Natural killer cell (primary cell): ENCODE data around the gene TACC2. TPM values are rescaled to one million over a fixed set of nuclear protein-coding genes. Genes with fewer than 3 reads are reported as not detected.

Experiments used
- ATAC-seq, 3 donors: fragments of 150-1000 bp in 2 of 3; fragments of 200-7000 bp in 1 of 3; cut with Tn5 transposase; 1 replicate in 1 of 3; 2 replicates in 2 of 3; pipeline ENCODE4 v1.10.0; 2021; ENCODE audit warnings: mild to moderate bottlenecking in 2 of 3, moderate library complexity in 2 of 3
- DNase-seq, 2 donors: peaks; one replicate each; pipeline versions ENCODE4 v3.0.0 to v3.0.0-alpha.2; 2013 to 2021; ENCODE audit warnings: mixed read lengths in 1 of 2
- H3K27ac ChIP-seq: one replicate; pipeline ENCODE4 v1.5.1; 2013; ENCODE audit warnings: mild to moderate bottlenecking, low read length
- H3K27me3 ChIP-seq: one replicate; pipeline ENCODE4 v1.6.1; 2013; ENCODE audit warnings: low read length; ENCODE audit not compliant: control insufficient read depth, insufficient read depth
- H3K36me3 ChIP-seq: one replicate; pipeline ENCODE4 v1.6.1; 2013; ENCODE audit warnings: low read length; ENCODE audit not compliant: control insufficient read depth, insufficient read depth
- H3K4me1 ChIP-seq: one replicate; pipeline ENCODE4 v1.6.1; 2013; ENCODE audit warnings: low read length; ENCODE audit not compliant: control insufficient read depth, insufficient read depth
- H3K4me3 ChIP-seq: one replicate; pipeline ENCODE4 v1.5.1; 2013; ENCODE audit warnings: low read length
- H3K9me3 ChIP-seq: one replicate; pipeline ENCODE4 v1.6.1; 2013; ENCODE audit warnings: low read length; ENCODE audit not compliant: control insufficient read depth, insufficient read depth
- H3K27ac Mint-ChIP-seq, 2 donors: one replicate each; pipeline ENCODE4 v1.8.0; 2022; ENCODE audit warnings: mild to moderate bottlenecking in 2 of 2, mixed read lengths in 2 of 2, moderate library complexity in 1 of 2
- H3K27me3 Mint-ChIP-seq, 2 donors: one replicate each; pipeline ENCODE4 v1.8.0; 2022; ENCODE audit warnings: low read depth in 2 of 2, mixed read lengths in 2 of 2
- H3K36me3 Mint-ChIP-seq: one replicate; pipeline ENCODE4 v1.8.0; 2022; ENCODE audit warnings: mixed read lengths
- H3K4me1 Mint-ChIP-seq, 2 donors: one replicate each; pipeline ENCODE4 v1.8.0; 2022; ENCODE audit warnings: mixed read lengths in 2 of 2
- H3K4me3 Mint-ChIP-seq: one replicate; pipeline ENCODE4 v1.8.0; 2022; ENCODE audit warnings: mild to moderate bottlenecking, moderate library complexity, mixed read lengths
- H3K9me3 Mint-ChIP-seq, 2 donors: one replicate each; pipeline ENCODE4 v1.8.0; 2022; ENCODE audit warnings: mixed read lengths in 2 of 2
- CTCF ChIP-seq: fragments of 200-600 bp; IDR thresholded peaks from one replicate; pipeline ENCODE4 v1.8.0; 2022; ENCODE audit warnings: antibody characterized with exemption
- WGBS: methylation state at CpG from one replicate; pipeline ENCODE4 v1.1.7; 2013; ENCODE audit warnings: missing lambda C conversion rate; ENCODE audit not compliant: insufficient coverage; 5-methylcytosine and 5-hydroxymethylcytosine counted together
- intact Hi-C: fragments of 100-400 bp; cut with micrococcal nuclease; formaldehyde crosslinking; loops from one replicate; pipeline ENCODE4 v1.14.2; 2022
- total RNA-seq, 4 donors: library from RNA; stranded (reverse); fragments of 120-200 nt in 1 of 4; gene quantifications; one replicate each; pipeline versions ENCODE4 v1.2.3 to v1.2.4, GENCODE V29; 2013 to 2022

The TACC2 gene
- total RNA-seq, 3 donors from 2014 or later (not counting 1 experiment from before 2014, with no cell fraction given), result not detected

GRCh38 chr10:121998462-121998861 lies 9.5 kb downstream of the TACC2 start:
- Mint-ChIP-seq H3K4me1 (no peaks in the 10 kb centered on the region), H3K4me3 (no peak overlapping the region)
- WGBS, result 82% methylated on average over 6 of the region's 6 CpGs

GRCh38 chr10:121999301-121999700 lies 10.3 kb downstream of the TACC2 start:
- ATAC-seq (no peak), DNase-seq (no peak)
- H3K9me3 Mint-ChIP-seq, result peaks cover 0 to 3% of the 10 kb centered on the region in 2 donors
- no peak for TF ChIP-seq CTCF
- intact Hi-C loops, result no loop called here
- H3K4me3 Mint-ChIP-seq, result no peak overlapping the region
- no peaks in the 10 kb centered on the region for H3K4me1 Mint-ChIP-seq
- no peaks in the 10 kb centered on the region for H3K4me1 ChIP-seq
- H3K36me3 Mint-ChIP-seq, result peaks cover 13% of the 10 kb centered on the region
- H3K9me3 ChIP-seq, result no peaks in the 10 kb centered on the region
- no peak overlapping the region for H3K27ac ChIP-seq
- WGBS, result 93% methylated on average over 4 of the region's 4 CpGs
- no peak overlapping the region for H3K4me3 ChIP-seq
- no peaks in the 10 kb centered on the region for H3K36me3 ChIP-seq
- H3K27me3 ChIP-seq, result no peaks in the 10 kb centered on the region
- H3K27me3 Mint-ChIP-seq, result peaks cover 18 to 20% of the 10 kb centered on the region in 2 donors
- H3K27ac Mint-ChIP-seq, result no peak overlapping the region

More at GRCh38 chr10:121998462-121998861, 9.5 kb downstream of the TACC2 start:
- no peaks in the 10 kb centered on the region for H3K27me3 ChIP-seq
- no peaks in the 10 kb centered on the region for H3K9me3 ChIP-seq
- no peak for ATAC-seq
- H3K4me3 ChIP-seq, result no peak overlapping the region
- H3K27ac Mint-ChIP-seq, result no peak overlapping the region
- H3K27ac ChIP-seq, result no peak overlapping the region
- H3K4me1 ChIP-seq, result no peaks in the 10 kb centered on the region
- no peak for TF ChIP-seq CTCF
- intact Hi-C loops, result no loop called here
- no peaks in the 10 kb centered on the region for H3K36me3 ChIP-seq
- DNase-seq, result no peak
- peaks cover 0 to 3% of the 10 kb centered on the region in 2 donors for H3K9me3 Mint-ChIP-seq
- H3K27me3 Mint-ChIP-seq, result peaks cover 20 to 23% of the 10 kb centered on the region in 2 donors
- peaks cover 13% of the 10 kb centered on the region for H3K36me3 Mint-ChIP-seq

- 57% methylated on average over 1 of the region's 1 CpG for WGBS
- Histone ChIP-seq H3K27me3 (no peaks in the 10 kb centered on the region), H3K9me3 (no peaks in the 10 kb centered on the region), H3K4me1 (no peaks in the 10 kb centered on the region), H3K27ac (no peak overlapping the region), H3K4me3 (no peak overlapping the region), H3K36me3 (no peaks in the 10 kb centered on the region)
- DNase-seq, result no peak
- Mint-ChIP-seq H3K27ac (no peak overlapping the region), H3K9me3 (peaks cover 0 to 3% of the 10 kb centered on the region in 2 donors), H3K36me3 (peaks cover 13% of the 10 kb centered on the region), H3K4me3 (no peak overlapping the region), H3K27me3 (peaks cover 2 to 11% of the 10 kb centered on the region in 2 donors), H3K4me1 (no peaks in the 10 kb centered on the region)
- ATAC-seq, result no peak
- TF ChIP-seq CTCF, result no peak
- intact Hi-C loops, result no loop called here
Observed at GRCh38 chr10:122001698-122002097, 12.7 kb downstream of the TACC2 start.

GRCh38 chr10:122007415-122007814 lies 18.5 kb downstream of the TACC2 start:
- Mint-ChIP-seq H3K27me3 (peaks cover 5 to 20% of the 10 kb centered on the region in 2 donors), H3K27ac (no peak overlapping the region)

More at GRCh38 chr10:122007415-122007814, 18.5 kb downstream of the TACC2 start:
- peaks cover 1% of the 10 kb centered on the region for H3K36me3 Mint-ChIP-seq
- no peak overlapping the region for H3K4me3 Mint-ChIP-seq
- H3K27ac ChIP-seq, result no peak overlapping the region
- TF ChIP-seq CTCF, result no peak
- H3K4me3 ChIP-seq, result no peak overlapping the region
- H3K27me3 ChIP-seq, result no peaks in the 10 kb centered on the region
- DNase-seq (no peak), ATAC-seq (no peak)
- no peaks in the 10 kb centered on the region for H3K36me3 ChIP-seq
- no peaks in the 10 kb centered on the region for H3K9me3 Mint-ChIP-seq
- H3K4me1 Mint-ChIP-seq, result no peaks in the 10 kb centered on the region
- intact Hi-C loops, result no loop called here
- no peaks in the 10 kb centered on the region for H3K4me1 ChIP-seq
- WGBS, result 40% methylated on average over 2 of the region's 3 CpGs
- no peaks in the 10 kb centered on the region for H3K9me3 ChIP-seq
